B cell (primary cell): ENCODE measurements around the gene RAP1GDS1. TPM values are rescaled to one million over a fixed set of nuclear protein-coding genes. Genes with fewer than 3 reads are reported as not detected.

ENCODE experiments used
- ATAC-seq: fragments of 200-7000 bp; cut with Tn5 transposase; one replicate; pipeline ENCODE4 v1.10.0; 2021; ENCODE audit warnings: low read depth, mild to moderate bottlenecking, moderate number of reproducible peaks, moderate library complexity
- CTCF ChIA-PET: fragments of 350-600 bp; sonication (Branson Sonifier 250); formaldehyde crosslinking; loops from one replicate; lab custom pipeline; 2021; ENCODE audit warnings: antibody characterized with exemption, inconsistent platforms; lab: Charles Lee
- POLR2A ChIA-PET: fragments of 350-600 bp; sonication (Branson Sonifier 250); formaldehyde crosslinking; loops from one replicate; lab custom pipeline; 2021; ENCODE audit warnings: antibody characterized with exemption; lab: Charles Lee
- DNase-seq: peaks from one replicate; pipeline ENCODE4 v3.0.0; 2013
- H2AFZ ChIP-seq: 2 replicates; pipeline ENCODE4 v1.6.1; 2012; ENCODE audit warnings: mild to moderate bottlenecking, low read depth, low read length; ENCODE audit not compliant: insufficient read depth, poor library complexity, severe bottlenecking
- H3K27ac ChIP-seq, 2 donors: 1 replicate in 1 of 2; 2 replicates in 1 of 2; pipeline ENCODE4 v1.5.1; 2012 to 2013; ENCODE audit warnings: low read length in 2 of 2, mild to moderate bottlenecking in 2 of 2, moderate library complexity in 1 of 2
- H3K27me3 ChIP-seq, 4 experiments: fragments of 200-600 bp in 1 of 4; sonication (generic) in 1 of 4; replicated peaks in 1 of 4; 1 replicate in 2 of 4; 2 replicates in 2 of 4; pipeline versions ENCODE4 v1.6.1 to v1.7.0; 2013 to 2016; ENCODE audit warnings: low read length in 3 of 4, mild to moderate bottlenecking in 2 of 4, mixed read lengths in 1 of 4, moderate library complexity in 1 of 4; ENCODE audit not compliant: insufficient read depth in 4 of 4, control insufficient read depth in 3 of 4; ENCODE audit errors: control extremely low read depth in 1 of 4
- H3K36me3 ChIP-seq, 2 experiments: replicated peaks in 1 of 2; 1 replicate in 1 of 2; 2 replicates in 1 of 2; pipeline versions ENCODE4 v1.6.1 to v1.7.1; 2013; ENCODE audit warnings: low read length in 1 of 2; ENCODE audit not compliant: insufficient read depth in 2 of 2, control insufficient read depth in 1 of 2; ENCODE audit errors: control extremely low read depth in 1 of 2, extremely low read depth in 1 of 2
- H3K4me1 ChIP-seq, 2 donors: fragments of 200-600 bp in 1 of 2; sonication (generic) in 1 of 2; 1 replicate in 1 of 2; 2 replicates in 1 of 2; pipeline versions ENCODE4 v1.5.1 to v1.6.1; 2013 to 2017; ENCODE audit warnings: low read length in 2 of 2; ENCODE audit not compliant: control insufficient read depth in 2 of 2, insufficient read depth in 2 of 2
- H3K4me2 ChIP-seq: replicated peaks from 2 replicates; pipeline ENCODE3; 2012; ENCODE audit warnings: mild to moderate bottlenecking, low read depth, low read length; ENCODE audit not compliant: poor library complexity, severe bottlenecking
- H3K4me3 ChIP-seq, 5 experiments: fragments of 200-600 bp in 1 of 5; sonication (generic) in 1 of 5; 1 replicate in 3 of 5; 2 replicates in 2 of 5; pipeline versions ENCODE4 v1.5.1 to v1.7.0; 2011 to 2016; ENCODE audit warnings: low read length in 4 of 5, mild to moderate bottlenecking in 4 of 5, low read depth in 2 of 5, control low read depth in 1 of 5, moderate library complexity in 1 of 5; ENCODE audit not compliant: insufficient read depth in 1 of 5; ENCODE audit errors: control extremely low read depth in 1 of 5, extremely low read depth in 1 of 5
- H3K79me2 ChIP-seq: fragments of 200-600 bp; sonication (generic); one replicate; pipeline ENCODE4 v1.6.0; 2016; ENCODE audit warnings: low read length; ENCODE audit not compliant: control insufficient read depth, insufficient read depth
- H3K9ac ChIP-seq: fragments of 200-600 bp; sonication (generic); 2 replicates; pipeline ENCODE4 v1.6.1; 2017; ENCODE audit warnings: mild to moderate bottlenecking, low read length, moderate library complexity
- H3K9me3 ChIP-seq, 3 donors: one replicate each; pipeline versions ENCODE4 v1.6.1 to v1.7.1; 2013; ENCODE audit warnings: low read length in 2 of 3; ENCODE audit not compliant: control insufficient read depth in 2 of 3, insufficient read depth in 1 of 3; ENCODE audit errors: control extremely low read depth in 1 of 3
- H4K20me1 ChIP-seq: 2 replicates; pipeline ENCODE4 v1.6.0; 2012; ENCODE audit warnings: mild to moderate bottlenecking, low read length; ENCODE audit not compliant: insufficient read depth, control insufficient read depth, poor library complexity, severe bottlenecking
- H3K27ac Mint-ChIP-seq: one replicate; pipeline ENCODE4 v1.8.0; 2021; ENCODE audit warnings: mixed read lengths
- H3K27me3 Mint-ChIP-seq: one replicate; pipeline ENCODE4 v1.8.0; 2021; ENCODE audit warnings: mixed read lengths
- H3K4me1 Mint-ChIP-seq: one replicate; pipeline ENCODE4 v1.8.0; 2021; ENCODE audit warnings: mixed read lengths
- H3K4me3 Mint-ChIP-seq: one replicate; pipeline ENCODE4 v1.8.0; 2021; ENCODE audit warnings: mixed read lengths
- H3K9me3 Mint-ChIP-seq: one replicate; pipeline ENCODE4 v1.8.0; 2022; ENCODE audit warnings: mixed read lengths; ENCODE audit not compliant: insufficient read depth
- EZH2 ChIP-seq: IDR thresholded peaks from 2 replicates; pipeline ENCODE4 v1.6.1; 2012; ENCODE audit warnings: borderline replicate concordance, low read depth, mild to moderate bottlenecking, moderate library complexity, low read length; ENCODE audit not compliant: insufficient read depth, poor library complexity, severe bottlenecking
- WGBS: methylation state at CpG from one replicate; pipeline ENCODE4 v1.1.5; 2013; ENCODE audit warnings: missing lambda C conversion rate; ENCODE audit not compliant: insufficient coverage; 5-methylcytosine and 5-hydroxymethylcytosine counted together
- intact Hi-C: fragments of 100-400 bp; cut with micrococcal nuclease; formaldehyde crosslinking; loops from one replicate; pipeline ENCODE4 v1.10.0; 2022
- polyA plus RNA-seq: library from polyadenylated mRNA; depleted of rRNA; stranded (reverse); fragments of >200 nt; gene quantifications from 2 replicates; pipeline ENCODE4 v1.2.3, GENCODE V29; 2012
- total RNA-seq, 2 donors: library from RNA; stranded (reverse); fragments of 120-200 nt in 1 of 2; gene quantifications; 1 replicate in 1 of 2; 2 replicates in 1 of 2; pipeline versions ENCODE4 v1.2.3 to v1.2.4, GENCODE V29; 2013 to 2022
- TF ChIP-seq, protein P1 (sequence below): fragments of 200-600 bp; IDR thresholded peaks from one replicate; pipeline ENCODE4 v1.8.0; 2022; ENCODE audit warnings: antibody characterized with exemption, mild to moderate bottlenecking

Gene RAP1GDS1
- total and polyA plus RNA-seq, 2 donors (not counting 1 experiment from before 2014, with no cell fraction given) = 23.6 to 66.3 TPM

DNA sequence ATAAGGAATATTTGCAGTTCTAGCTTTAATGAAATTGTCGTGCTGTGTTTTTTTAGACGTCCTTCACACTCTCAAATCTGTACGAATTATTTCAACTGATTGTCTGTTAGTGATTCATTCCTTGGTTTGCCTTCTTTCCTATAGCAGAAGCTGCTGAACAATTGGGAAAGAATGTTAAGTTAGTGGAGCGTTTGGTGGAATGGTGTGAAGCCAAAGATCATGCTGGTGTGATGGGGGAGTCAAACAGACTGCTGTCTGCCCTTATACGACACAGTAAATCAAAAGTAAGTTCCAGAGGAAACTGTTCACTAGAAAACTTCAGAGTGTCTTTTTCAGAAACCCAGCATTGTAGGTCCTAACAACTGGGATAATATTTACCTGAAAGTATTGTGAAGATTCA is 159.9 kb downstream of the RAP1GDS1 start:
- Histone ChIP-seq H3K27ac (no peak overlapping the region), H3K27me3 (no peaks in the 10 kb centered on the region), H3K4me3 (no peak overlapping the region), H3K4me1 (peaks cover 0 to 9% of the 10 kb centered on the region in 2 donors), H3K79me2 (no peaks in the 10 kb centered on the region), H2AFZ (no peak overlapping the region), H3K4me2 (no peak overlapping the region), H3K36me3 (peaks cover 8 to 61% of the 10 kb centered on the region in 2 experiments), H3K9me3 (peaks cover 0 to 1% (median 0%) of the 10 kb centered on the region in 3 donors), H4K20me1 (no peaks in the 10 kb centered on the region), H3K9ac (no peak overlapping the region)
- ATAC-seq (no peak), DNase-seq (no peak)
- Mint-ChIP-seq H3K4me1 (peaks cover 16% of the 10 kb centered on the region), H3K9me3 (peaks cover 2% of the 10 kb centered on the region), H3K27ac (no peak overlapping the region), H3K4me3 (no peak overlapping the region), H3K27me3 (no peaks in the 10 kb centered on the region)
- TF ChIP-seq EZH2 = no peak
- TF ChIP-seq, protein P1, sequence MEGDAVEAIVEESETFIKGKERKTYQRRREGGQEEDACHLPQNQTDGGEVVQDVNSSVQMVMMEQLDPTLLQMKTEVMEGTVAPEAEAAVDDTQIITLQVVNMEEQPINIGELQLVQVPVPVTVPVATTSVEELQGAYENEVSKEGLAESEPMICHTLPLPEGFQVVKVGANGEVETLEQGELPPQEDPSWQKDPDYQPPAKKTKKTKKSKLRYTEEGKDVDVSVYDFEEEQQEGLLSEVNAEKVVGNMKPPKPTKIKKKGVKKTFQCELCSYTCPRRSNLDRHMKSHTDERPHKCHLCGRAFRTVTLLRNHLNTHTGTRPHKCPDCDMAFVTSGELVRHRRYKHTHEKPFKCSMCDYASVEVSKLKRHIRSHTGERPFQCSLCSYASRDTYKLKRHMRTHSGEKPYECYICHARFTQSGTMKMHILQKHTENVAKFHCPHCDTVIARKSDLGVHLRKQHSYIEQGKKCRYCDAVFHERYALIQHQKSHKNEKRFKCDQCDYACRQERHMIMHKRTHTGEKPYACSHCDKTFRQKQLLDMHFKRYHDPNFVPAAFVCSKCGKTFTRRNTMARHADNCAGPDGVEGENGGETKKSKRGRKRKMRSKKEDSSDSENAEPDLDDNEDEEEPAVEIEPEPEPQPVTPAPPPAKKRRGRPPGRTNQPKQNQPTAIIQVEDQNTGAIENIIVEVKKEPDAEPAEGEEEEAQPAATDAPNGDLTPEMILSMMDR = no peak
- POLR2A ChIA-PET = no interaction called here
- intact Hi-C loops = no loop called here
- CTCF ChIA-PET = no interaction called here
- WGBS = 100% methylated on average over 3 of the region's 5 CpGs

DNA sequence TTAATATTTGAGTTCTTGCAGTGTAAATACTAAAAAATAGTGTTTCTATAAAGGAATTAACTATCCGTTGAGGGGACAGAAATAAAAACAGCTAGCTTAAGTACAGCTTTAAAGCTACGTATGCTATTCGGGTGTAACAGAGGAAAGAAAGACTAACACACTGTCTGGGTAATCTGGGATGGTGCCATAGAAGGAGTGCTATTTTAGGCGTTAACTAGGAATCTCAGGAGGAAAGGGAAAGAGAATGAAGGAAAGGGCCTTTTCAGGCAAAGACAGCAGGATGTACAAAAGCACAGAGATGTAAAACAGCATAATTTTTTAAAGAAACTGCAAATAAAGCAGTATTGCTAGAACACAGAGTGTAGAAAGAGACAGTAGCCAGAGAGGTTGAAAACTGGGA is 161.8 kb downstream of the RAP1GDS1 start:
- H3K27me3 Mint-ChIP-seq = no peaks in the 10 kb centered on the region

More for the DNA sequence above, 161.8 kb downstream of the RAP1GDS1 start:
- POLR2A ChIA-PET = no interaction called here
- Histone ChIP-seq H4K20me1 (no peaks in the 10 kb centered on the region), H3K4me1 (peaks cover 0 to 10% of the 10 kb centered on the region in 2 donors), H3K4me3 (no peak overlapping the region), H3K36me3 (peaks cover 3 to 48% of the 10 kb centered on the region in 2 experiments), H3K4me2 (no peak overlapping the region), H3K79me2 (no peaks in the 10 kb centered on the region), H3K27ac (no peak overlapping the region), H3K27me3 (no peaks in the 10 kb centered on the region), H2AFZ (no peak overlapping the region), H3K9me3 (peaks cover 0 to 1% (median 0%) of the 10 kb centered on the region in 3 donors), H3K9ac (no peak overlapping the region)
- no peak for ATAC-seq
- intact Hi-C loops = no loop called here
- CTCF ChIA-PET = no interaction called here
- H3K4me3 Mint-ChIP-seq = no peak overlapping the region
- H3K27ac Mint-ChIP-seq = no peak overlapping the region
- peaks cover 5% of the 10 kb centered on the region for H3K9me3 Mint-ChIP-seq
- 91% methylated on average over 4 of the region's 4 CpGs for WGBS
- peaks cover 20% of the 10 kb centered on the region for H3K4me1 Mint-ChIP-seq
- DNase-seq = no peak
- TF ChIP-seq, protein P1 = no peak
- no peak for TF ChIP-seq EZH2
